Coronary artery (tissue), 2 donors: Measurements from ENCODE around the gene PIGBOS1.
"Not testable (repeated sequence)": the region's sequence is repeated elsewhere in the genome, so short reads cannot be mapped to it uniquely, and the experiment has no call there.

Experiments
- DNase-seq: peaks from one replicate; pipeline ENCODE4 v3.0.0-alpha.2; 2017; ENCODE audit warnings: low spot score
- H3K27ac ChIP-seq, 2 donors: fragments of 200-600 bp; sonication (generic); one replicate each; pipeline ENCODE4 v1.5.1; 2016 to 2019
- H3K4me3 ChIP-seq: fragments of 200-600 bp; sonication (generic); 2 replicates; pipeline ENCODE4 v1.5.1; 2016; ENCODE audit warnings: mild to moderate bottlenecking, moderate library complexity
- CTCF ChIP-seq: fragments of 200-600 bp; sonication (generic); IDR thresholded peaks from one replicate; pipeline ENCODE4 v1.5.1; 2019; ENCODE audit warnings: antibody characterized with exemption

PIGBOS1 gene

GRCh38 chr15:55334997-55335396 is 16.1 kb upstream of the PIGBOS1 start:
- Histone ChIP-seq H3K4me3 (no peak overlapping the region), H3K27ac (no peak overlapping the region)
- no peak for DNase-seq
- no peak for TF ChIP-seq CTCF

GRCh38 chr15:55334371-55334770 is 15.4 kb upstream of the PIGBOS1 start:
- no peak for TF ChIP-seq CTCF
- no peak overlapping the region for H3K27ac ChIP-seq
- H3K4me3 ChIP-seq = no peak overlapping the region
- no peak for DNase-seq

DNA sequence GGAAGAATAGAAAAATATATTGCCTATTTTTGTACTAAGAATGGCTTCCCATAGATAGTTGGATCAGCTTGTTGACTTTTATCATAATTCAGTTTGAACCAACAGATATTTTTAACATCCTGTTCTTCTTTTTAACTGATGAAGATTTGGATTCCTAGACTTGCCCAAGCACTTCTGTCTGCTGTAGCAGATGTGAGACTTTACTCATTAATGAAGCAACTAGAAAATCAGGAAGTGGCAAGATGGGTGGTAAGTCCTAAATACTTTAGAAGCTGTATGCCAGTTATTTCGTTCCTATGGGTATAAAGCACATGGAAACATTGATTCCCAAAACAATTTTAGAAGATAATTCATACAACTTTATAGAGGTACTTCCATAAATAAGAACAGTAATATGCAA is 8.5 kb upstream of the PIGBOS1 start:
- no peak for DNase-seq
- no peak overlapping the region for H3K4me3 ChIP-seq

DNA sequence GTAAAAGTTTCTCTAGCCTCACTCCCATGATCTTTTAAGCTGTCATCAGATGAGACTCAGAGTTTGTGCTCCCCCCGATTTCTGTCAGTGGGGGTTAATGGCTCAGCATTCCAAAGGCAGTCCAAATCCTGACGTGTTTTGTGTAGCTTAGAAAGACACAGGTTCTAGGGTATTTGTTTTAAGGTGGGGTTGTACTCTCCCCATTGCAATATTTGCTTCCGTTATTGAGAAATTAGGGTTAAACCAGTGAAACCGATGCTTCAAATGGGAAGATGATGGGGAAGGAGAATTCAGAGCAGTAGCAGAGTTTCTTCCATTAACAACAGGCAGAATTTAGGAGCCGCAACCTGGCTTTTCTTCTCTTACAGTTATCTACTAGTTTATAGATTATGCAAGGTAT is 3.5 kb upstream of the PIGBOS1 start:
- H3K27ac ChIP-seq = no peak overlapping the region
- H3K4me3 ChIP-seq = no peak overlapping the region
- TF ChIP-seq CTCF = no peak
- DNase-seq = no peak

More for the DNA sequence above, 8.5 kb upstream of the PIGBOS1 start:
- TF ChIP-seq CTCF = no peak
- H3K27ac ChIP-seq = no peak overlapping the region

GRCh38 chr15:55320963-55321362 is 2.0 kb upstream of the PIGBOS1 start:
- Histone ChIP-seq H3K4me3 (no peak overlapping the region), H3K27ac (no peak overlapping the region)
- no peak for DNase-seq
- TF ChIP-seq CTCF = no peak

DNA sequence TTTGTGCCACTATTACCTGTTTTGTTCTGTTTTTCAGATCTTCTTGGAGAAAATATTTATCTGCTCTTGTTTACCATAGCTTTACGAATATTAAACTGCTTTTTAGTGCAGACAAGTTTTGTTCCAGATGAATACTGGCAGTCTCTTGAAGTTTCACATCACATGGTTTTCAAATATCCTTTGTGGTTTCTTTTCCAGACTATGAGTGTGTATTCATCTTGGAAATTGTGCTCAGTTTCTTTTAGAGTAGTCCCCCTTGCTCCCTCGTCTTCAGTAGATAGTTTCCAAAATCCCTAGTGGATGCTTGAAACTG is 1.3 kb upstream of the PIGBOS1 start:
- peak overlapping the region in 1 of 2 donors; percentile 22 for H3K27ac ChIP-seq
- TF ChIP-seq CTCF = no peak
- no peak for DNase-seq
- H3K4me3 ChIP-seq = peak overlapping the region; percentile 77

GRCh38 chr15:55319537-55320237 is 764 bp upstream of the PIGBOS1 start:
- H3K27ac ChIP-seq = peak overlapping the region; percentile 85 to 89
- peak overlapping the region; percentile 77 for H3K4me3 ChIP-seq
- DNase-seq = no peak
- TF ChIP-seq CTCF = no peak

DNA sequence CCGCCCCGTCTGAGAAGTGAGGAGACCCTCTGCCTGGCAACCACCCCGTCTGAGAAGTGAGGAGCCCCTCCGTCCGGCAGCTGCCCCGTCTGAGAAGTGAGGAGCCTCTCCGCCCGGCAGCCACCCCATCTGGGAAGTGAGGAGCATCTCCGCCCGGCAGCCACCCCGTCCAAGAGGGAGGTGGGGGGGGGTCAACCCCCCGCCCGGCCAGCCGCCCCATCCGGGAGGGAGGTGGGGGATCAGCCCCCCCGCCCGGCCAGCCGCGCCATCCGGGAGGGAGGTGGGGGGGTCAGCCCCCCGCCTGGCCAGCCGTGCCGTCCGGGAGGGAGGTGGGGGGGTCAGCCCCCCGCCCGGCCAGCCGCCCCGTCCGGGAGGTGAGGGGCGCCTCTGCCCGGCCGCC is 16.1 kb downstream of the PIGBOS1 start:
- H3K4me3 ChIP-seq, H3K27ac ChIP-seq, DNase-seq: not testable (repeated sequence)
